ENCODE measurements around the gene ADCY7.
A peak's percentile ranks its signal among the peaks of the same experiment; 100 is the strongest.

Gene ADCY7

DNA sequence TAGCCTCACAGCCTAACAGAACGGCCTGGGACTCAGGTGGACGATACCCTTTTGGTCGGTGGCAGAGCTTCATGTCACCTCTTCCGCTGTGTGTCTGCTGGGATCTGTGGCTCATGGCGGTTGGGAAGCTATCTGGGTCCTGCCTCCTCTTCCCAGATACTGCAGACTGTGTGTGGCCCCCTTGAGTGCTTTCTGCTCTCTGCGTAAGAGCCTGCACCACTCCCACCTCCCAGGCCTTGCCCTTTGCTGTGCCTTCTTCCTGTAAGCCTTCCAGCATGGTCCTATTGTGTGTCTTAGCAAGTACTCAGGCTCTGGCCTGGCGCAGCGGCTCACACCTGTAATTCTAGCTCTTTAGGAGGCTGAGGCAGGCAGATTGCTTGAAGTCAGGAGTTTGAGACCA lies 17.5 kb upstream of the ADCY7 start:
- DNase-seq (ENCODE audit: low read depth): no peak

DNA sequence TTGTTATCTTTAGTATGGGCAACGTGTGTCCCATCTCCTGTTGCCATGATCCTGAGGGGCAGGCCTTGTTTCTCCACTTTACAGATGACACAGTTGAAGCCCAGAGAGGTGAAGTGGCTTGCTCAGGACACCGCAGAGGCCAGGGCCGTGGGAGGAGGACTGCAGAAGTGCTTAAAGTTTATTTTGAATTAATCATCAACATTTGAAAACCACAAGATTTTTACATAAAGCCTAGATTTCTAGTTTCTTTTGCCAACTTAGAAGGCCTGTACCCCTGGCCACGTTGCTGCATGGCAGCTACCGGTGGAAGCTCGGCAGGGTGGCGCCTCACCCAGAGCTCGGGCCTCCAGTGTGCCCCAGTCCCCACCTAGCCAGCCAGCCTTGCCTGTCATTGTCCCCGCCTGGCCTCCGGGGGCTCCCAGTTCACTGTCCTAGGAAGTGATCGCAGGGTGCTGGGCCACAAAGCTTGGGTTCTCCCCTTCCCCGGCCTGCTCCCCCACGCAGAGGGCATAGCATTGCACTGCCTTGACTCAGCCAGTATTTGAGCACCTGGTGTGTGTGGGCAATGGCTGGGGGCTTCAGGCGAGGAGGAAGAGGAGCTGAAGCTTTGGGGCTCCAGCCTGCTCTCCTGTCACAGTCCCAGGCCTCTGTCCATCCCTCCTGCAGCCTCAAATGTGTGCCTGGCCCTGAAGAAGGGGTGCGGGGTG lies 14.8 kb upstream of the ADCY7 start:
- DNase-seq (ENCODE audit: low read depth): peak; percentile 93

DNA sequence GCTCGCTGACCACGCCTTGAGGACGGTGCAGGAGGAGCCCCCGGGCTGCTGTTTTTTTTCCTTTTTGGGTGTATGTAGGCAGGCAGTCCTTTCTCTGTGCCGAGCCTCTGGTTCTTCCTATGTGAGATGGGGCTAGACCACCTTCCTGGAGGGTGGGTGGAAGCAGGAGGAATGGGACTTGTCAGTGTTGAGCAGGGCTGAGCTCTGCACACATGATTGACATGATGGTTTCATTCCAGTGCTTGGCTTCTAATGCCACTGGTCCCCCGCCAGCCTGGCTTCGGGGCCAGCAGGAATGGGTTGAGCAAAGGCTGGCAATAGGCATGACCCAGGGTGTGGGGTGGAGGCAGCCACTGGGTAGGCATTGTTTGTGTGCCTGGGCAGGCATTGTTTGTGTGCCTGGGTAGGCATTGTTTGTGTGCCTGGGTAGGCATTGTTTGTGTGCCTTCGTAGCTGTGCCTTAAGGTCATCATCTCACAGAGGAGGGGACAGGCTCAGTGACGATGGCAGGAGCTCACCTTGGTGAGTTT lies 14.2 kb upstream of the ADCY7 start:
- DNase-seq (ENCODE audit: low read depth): no peak

DNA sequence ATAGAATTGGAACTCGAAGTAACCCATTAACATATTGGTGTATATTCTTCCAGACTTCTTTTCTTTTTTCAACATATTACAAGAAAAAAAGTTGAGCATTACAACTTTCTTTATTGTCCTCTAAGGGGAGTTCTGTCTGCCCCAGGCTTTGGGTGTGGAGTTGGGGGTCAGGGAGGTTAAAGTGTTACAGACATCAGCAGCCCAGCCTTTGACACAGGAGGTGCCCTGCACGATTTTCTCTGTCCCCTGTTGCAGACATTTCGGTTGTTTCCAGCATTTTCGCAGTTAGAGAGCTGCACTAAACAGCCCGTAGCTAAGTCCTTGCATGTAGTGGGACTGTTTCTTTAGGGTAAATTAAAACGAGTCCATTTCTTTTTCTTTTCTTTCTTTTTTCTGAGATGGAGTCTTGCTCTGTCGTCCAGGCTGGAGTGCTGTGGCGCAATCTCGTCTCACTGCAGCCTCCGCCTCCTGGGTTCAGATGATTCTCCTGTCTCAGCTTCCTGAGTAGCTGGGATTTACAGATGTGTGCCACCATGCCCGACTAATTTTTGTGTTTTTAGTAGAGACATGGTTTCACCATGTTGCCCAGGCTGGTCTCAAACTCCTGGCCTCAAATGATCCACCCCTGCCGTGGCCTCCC lies 13.4 kb upstream of the ADCY7 start:
- DNase-seq (ENCODE audit: low read depth): no peak

DNA sequence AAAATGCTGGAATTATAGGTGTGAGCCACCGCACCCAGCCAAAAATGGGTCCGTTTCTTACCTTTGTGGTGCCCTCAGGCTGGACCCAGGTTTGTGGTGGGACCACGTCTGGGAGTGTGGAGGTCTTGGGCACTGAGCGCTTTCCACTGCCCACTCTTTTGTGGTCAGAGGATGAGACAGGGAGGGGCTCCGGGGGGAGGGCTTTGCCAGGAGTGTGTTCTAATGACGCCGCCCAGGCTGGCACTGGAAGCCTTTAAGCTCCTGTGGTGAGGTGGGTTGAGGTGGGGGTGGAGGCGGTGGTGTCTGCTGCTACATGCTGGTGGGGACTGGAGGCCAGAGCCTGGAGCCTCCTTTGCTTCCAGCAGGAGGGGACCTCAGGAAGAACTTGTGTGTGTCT lies 12.8 kb upstream of the ADCY7 start:
- DNase-seq (ENCODE audit: low read depth): no peak

DNA sequence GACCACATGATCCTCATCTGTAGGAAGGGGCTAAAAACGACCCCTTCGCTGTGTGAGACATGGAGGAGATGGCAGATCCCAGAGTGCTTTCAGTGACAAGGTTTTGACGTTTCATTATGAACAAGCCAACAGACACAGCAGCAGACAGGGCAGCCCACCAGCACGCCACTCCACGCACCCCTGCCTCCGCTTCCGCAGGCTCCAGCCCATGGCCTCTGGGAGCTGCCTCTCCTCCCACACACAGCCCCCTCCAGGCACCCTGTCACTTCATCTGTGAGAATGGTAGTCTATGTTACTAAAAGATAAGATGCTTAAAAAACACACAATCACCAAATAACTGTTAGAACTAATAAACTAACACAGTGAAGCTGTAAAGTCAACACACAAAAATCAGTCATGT lies 12.3 kb upstream of the ADCY7 start:
- DNase-seq (ENCODE audit: low read depth): no peak

DNA sequence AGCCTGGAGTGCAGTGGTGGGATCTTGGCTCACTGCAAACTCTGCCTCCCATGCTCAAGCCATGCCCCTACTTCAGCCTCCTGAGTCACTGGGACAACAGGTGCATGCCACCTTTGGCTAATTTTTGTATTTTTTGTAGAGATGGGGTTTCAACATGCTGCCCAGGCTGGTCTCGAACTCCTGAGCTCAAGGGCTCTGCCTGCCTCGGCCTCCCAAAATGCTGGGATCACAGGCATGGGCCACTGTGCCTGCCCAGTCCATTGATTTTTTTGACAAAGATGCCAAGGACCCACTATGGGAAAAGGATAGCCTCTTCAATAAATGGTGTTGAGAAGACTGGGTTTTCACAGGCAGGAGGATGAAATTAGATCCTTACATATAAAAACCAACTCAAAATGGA lies 10.8 kb upstream of the ADCY7 start:
- no peak for DNase-seq (ENCODE audit: low read depth)

DNA sequence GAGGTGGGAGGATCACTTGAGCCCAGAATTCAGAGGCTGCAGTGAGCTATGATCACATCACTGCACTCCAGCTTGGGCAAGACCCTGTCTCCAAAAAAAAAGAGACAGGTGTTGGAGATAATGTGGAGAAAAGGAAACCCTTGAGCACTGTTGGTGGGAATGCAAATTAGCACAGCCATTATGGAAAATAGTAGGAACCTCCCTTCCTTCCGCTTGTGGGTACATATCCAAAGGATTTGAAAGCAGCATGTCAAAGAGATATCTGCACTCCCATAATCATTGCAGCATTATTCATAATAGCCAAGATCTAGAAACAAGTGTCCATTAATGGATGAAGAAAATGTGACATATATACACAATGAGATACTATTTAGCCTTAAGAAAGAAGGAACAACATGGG lies 9.7 kb upstream of the ADCY7 start:
- DNase-seq (ENCODE audit: low read depth): no peak

DNA sequence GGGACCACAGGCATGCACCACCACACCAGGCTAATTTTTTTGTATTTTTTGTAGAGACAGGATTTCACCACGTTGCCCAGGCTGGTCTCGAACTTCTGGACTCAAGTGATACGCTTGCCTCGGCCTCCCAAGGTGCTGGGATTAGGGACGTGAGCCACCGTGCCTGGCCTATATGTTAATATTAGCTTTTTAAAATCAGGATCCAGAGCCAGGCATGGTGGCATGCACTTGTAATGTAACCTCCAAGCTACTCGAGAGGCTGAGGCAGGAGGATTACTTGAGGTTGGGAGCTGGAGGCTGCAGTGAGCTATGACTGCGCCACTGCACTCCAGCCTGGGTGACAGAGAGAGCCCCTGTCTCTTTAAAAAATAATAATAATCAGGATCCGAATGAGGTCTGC lies 8.5 kb upstream of the ADCY7 start:
- DNase-seq (ENCODE audit: low read depth): no peak

DNA sequence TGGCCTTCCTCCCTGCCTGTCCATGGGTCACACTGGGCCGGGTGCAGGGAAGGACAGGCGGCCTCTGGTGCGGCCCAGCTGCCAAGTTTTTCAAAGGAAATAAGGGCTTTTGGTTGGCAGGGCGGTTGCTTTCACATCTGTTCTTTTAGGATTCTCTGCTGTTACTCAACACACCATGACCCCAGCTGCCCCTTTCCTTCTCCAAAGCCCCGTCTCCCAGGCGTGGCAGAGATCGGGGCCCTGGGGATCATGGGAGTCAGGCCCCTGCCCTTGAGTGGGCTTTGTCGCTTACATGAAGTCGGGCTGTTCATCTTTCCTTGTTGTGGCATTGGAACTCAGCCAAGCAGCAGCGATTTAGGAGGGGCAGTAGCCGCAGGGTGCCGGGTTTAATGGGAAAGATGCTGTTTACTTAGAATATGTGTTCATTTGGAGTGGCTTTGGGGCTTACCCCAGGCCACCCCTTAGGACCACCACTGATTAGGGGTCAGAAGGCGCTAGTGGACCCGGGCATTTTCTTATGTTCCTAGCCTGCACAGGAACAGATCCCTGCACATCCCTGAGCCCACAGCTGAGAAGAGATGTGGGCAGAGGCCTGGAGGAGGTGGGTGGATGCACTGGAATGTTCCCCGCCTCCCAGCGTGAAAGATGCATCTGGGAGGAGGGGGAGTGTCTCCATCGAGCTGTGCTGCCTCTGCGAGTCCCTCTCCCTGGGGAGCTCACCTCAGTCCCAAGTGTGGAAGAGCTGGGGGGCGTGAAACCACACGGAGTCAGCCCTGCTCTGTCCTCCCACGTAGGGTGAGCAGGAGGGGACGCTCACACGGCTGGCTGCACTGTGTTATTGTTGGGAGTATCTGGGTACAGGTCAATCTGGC lies 6.8 kb upstream of the ADCY7 start:
- DNase-seq (ENCODE audit: low read depth): no peak

DNA sequence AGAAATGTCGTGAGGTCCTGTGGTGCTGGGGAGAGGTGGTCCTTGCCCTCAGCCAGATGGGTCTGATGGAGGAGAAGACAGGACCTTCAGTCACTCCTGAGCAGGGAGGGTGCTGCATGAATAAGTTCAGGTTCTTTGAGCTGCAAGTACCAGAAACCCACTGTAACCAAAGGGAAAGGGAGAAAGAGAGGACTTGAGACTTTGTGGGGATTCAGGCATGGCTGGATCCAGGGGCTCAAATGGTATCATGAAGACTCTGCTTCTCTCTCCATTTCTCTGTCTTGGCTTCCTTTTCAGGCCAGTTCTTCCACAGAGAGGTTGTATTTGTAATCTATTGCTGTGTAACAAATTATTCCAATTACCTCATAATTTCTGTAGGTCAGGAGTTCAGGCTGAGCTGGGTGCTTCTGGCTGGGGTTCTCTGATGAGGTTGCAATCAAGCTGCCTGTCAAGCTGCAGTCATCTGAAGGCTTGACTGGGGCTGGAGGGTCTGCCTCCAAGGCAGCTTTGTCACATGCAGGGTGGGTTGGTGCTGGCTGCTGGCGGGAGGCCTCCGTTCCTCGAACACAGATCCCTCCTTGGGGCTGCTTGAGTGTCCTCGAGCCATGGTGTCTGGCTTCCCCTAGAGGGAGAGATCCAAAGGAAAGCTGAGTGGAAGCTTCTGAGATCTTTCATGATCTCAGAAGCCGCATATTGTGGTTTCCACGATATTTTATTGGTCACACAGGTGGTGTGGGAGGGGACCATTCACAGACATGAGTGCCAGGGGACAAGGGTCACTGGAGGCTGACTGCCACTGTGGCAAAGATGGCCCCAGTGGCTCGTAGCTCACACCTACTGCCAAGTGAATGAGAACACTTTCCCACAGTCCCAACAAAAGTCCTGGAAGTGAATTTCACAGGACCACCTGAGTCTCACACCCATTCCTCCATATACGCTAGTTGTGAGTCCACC lies 5.9 kb upstream of the ADCY7 start:
- DNase-seq (ENCODE audit: low read depth): no peak

DNA sequence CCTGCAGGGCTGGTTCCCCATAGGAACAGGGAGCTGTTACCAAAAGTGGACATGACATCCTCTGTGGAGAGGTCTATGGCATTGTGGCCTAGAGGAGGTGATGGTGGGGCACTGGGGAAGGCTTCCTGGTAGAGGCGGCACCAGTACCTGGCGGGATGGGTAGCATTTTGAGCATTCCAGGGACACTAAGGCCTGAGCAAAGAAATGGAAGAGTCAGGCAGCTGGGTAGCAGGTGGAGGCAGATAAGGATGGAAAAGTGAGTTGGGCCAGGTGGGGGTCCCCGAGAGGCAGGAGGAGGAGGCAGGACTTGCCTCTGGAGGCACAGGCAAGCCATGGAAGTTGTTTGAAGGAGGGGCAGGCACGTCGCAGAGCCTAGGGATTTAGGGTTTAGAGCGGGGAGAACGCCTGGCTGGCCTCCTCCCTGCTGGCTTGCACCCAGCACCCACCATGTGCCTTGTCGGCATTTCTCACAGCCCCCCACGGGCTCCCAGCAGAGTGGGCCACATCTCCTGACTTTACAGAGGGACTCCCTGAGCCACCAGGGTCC lies 5.1 kb upstream of the ADCY7 start:
- DNase-seq (ENCODE audit: low read depth): no peak

DNA sequence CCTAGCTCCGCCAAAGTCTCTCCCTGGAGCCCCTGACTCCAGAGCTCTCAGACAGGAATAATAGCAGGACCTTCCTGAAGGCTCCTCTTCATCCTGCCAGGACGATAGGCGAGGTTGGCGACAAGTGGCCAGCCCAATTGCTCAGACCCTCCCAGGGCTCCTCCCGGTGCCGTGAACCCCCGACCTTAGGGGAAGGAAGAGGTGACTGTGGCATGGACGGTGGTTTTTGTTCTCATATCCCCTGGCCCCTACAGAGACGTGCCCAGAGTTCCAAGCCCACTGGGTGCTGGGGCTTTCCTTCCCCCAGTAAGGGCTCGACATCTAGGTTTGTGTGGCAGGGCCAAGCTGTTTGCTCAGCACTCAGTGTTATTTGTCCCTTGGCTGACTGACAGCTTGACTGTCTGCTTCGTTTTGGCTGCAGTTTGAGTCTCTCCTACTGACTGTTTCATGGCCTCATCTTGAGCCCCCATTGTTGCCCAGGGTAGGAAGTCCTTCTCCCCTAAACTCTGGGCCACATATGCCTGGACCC lies 4.6 kb upstream of the ADCY7 start:
- no peak for DNase-seq (ENCODE audit: low read depth)

DNA sequence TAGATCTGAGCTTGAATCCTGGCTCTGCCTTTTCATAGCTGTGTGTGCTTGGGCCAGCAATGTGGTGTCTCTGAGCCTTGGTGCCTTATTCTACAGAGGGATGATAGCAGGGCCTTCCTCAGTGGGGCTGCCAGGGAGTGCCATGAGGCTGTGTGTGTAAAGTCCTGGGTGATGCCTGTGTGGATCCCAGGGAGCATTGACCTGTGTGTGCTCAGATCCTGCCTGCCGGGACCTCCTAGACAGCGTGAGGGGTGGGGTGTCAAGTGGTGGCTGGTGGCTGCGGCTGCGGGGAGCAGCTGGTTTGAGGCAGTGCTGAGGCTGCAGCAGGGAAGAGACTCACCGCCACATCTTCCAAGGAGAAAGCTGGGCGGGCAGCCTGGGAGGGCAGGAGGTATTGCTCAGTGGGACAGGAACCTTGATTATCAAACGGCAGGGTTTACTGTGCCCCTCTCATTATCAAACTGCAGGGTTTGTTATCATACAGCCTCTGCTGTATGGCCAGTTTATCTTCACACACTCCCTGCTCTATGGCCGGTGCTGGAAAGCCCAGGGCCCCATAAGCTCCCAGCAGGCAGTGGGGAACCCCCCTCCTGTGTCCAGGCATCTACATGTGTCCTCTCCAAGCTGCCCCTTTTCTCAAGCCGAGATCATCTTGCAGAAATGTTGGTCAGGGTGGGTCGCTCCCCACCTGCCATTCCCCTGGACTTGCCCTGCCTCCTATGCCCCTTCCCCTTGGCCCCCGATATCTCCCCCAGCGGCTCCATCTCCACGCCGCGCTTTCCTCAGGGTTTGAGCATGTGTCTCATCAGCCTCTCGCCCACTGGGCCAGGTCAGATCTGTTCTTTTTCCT lies 3.1 kb upstream of the ADCY7 start:
- DNase-seq (ENCODE audit: low read depth): no peak

DNA sequence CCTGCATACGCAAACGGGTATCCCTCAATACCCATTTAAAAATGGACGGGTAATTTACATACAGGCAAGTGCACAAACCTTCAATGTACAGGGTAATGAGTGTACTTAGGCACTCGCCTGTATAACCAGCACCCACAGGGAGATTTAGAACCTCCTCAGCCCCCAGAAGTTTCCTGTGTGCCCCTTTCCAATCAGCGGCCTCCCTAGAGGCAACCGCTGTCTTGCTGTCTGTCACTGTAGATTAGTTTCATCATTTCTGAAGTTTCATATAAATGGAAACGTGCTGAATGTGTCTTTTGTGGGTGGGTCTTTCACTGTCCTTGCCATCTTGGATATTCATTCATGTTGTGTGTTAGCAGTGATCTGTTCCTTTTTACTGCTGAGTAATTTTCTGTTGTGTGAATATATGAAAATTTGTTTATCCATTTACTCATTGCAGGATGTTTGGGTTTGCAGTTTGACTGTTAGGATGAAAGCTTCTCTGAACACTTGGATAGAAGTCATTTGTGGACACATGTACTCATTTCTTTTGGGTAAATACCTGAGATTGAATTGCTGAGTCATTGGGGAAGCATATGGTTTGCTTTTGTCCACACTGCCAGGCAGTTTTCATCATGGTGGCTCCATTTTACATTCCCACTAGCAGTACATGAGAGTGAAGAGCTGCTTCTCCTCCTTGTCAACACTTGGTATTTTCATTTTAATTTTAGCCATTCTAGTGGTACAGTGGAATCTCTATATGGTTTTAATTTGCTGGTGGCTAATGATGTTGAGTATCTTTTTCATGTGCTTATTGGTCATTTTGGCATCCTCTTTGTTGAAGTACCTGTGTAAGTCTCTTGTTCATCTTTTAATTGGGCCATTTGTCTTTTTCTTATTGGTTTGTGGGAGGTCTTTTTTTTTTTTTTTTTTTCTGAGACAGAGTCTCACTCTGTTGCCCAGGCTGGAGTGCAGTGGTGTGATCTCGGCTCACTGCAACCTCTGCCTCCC lies 2.1 kb upstream of the ADCY7 start:
- peak; percentile 61 for DNase-seq (ENCODE audit: low read depth)

DNA sequence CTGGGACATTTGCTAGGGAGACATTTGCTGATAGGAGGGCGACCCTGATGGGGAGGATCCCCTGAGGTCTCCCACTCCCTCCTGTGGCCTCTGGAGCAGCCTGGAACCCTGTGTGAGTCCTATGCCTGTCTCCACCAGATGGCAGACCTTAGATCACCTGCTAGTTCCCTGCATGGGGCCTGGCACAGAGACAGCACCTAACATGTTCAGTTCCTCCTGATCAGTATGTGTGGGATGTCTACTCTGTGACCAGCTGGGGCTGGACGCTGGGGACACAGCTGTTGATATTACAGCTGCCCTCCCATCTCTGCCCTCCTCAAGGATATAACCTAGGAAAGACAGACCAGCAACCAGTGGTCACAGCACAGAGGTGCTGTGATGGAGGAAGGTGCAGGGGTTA lies 1.1 kb upstream of the ADCY7 start:
- peak; percentile 56 for DNase-seq (ENCODE audit: low read depth)

DNA sequence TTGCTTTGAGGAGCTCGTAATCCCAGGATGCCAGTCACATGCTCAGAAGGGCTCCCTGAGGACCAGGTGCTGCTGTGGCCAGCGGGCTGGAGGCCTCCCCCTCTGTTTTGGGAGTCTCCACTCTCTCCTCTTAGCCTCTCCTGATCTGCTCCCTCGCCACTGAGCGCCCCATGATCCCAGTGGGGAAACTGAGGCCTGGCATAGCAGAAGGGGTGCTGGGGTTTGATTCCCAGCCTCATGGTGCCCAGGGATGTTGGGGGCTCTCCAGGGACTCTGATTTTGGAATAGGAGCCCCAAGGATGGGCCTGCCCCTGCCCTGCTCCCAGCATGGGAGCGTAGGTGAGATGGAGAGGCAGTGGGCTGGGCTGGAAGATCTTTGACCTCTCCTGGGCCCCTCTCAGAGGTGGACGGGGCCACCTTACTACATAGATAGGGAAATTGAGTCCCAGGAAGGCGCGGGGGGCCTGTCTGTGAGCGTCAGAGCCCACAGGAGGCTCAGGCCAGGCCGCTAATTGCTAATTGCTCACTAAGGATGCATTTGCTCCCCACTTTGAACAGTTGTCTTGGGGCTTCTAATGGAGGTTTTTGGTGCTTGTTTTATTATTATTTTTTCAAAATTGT lies 525 bp upstream of the ADCY7 start:
- no peak for DNase-seq (ENCODE audit: low read depth)

DNA sequence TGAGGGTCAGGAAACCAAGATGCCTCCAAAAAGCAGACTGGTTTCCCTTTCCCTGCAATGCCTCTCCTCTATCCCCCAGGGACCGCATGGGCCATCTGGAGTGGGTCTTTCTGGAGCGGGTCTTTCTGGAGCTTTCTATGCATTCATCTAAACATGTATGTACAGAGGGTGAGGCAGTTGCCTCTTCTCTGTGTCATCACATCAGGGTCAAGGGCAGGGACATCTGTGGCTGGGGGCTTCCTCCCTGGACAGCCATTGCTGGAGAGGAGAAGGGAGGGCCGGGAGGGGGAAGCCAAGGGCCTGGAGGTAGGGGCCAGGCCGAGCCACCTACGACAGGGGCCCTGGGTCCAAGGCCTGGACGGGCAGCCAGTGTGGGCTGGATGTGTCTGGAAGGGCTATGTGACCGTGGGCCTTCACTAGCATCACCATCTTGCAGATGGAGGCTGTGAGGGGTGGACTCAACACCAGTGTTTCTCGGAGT lies 840 bp downstream of the ADCY7 start:
- DNase-seq (ENCODE audit: low read depth): peak; percentile 26
